SK-N-SH (cell line): ENCODE results near the gene TTC39B. TPM values are rescaled to one million over a fixed set of nuclear protein-coding genes. Genes with fewer than 3 reads are reported as not detected.
A peak's percentile ranks its signal among the peaks of the same experiment; 100 is the strongest.

Experiments
- CTCF ChIA-PET: fragments of 300-600, 350-600 bp; formaldehyde crosslinking; extraction: SDS; loops from one replicate; lab custom pipeline; 2021; lab: Yijun Ruan, JAX
- POLR2A ChIA-PET: fragments of 350-600 bp; sonication (Branson Sonifier 250); formaldehyde crosslinking; extraction: SDS; loops from one replicate; lab custom pipeline; 2020; ENCODE audit warnings: antibody characterized with exemption, inconsistent platforms; lab: Yijun Ruan, JAX
- DNase-seq: peaks from one replicate; pipeline ENCODE4 v3.0.0; 2012
- H2AFZ ChIP-seq: fragments of 200-600 bp; sonication (generic); 2 replicates; pipeline ENCODE4 v1.8.1; 2016; ENCODE audit warnings: antibody characterized with exemption, mild to moderate bottlenecking, low read depth
- H3F3A ChIP-seq: fragments of 200-600 bp; sonication (generic); replicated peaks from 2 replicates; pipeline ENCODE3; 2016; ENCODE audit warnings: antibody characterized with exemption, mild to moderate bottlenecking; ENCODE audit not compliant: insufficient read depth
- H3K27ac ChIP-seq, 2 experiments: fragments of 200-500 bp in 1 of 2; fragments of 200-600 bp in 1 of 2; sonication (Bioruptor generic) in 1 of 2; sonication (generic), shearing (Covaris generic) in 1 of 2; 2 replicates each; pipeline versions ENCODE4 v1.5.1 to v1.6.1; 2014 to 2016; ENCODE audit warnings: low read depth in 2 of 2, inconsistent platforms in 1 of 2, low read length in 1 of 2, mild to moderate bottlenecking in 1 of 2, mixed read lengths in 1 of 2
- H3K27me3 ChIP-seq: fragments of 200-600 bp; sonication (generic), shearing (Covaris generic); 2 replicates; pipeline ENCODE4 v1.6.1; 2016; ENCODE audit warnings: mixed run types; ENCODE audit not compliant: insufficient read depth
- H3K36me3 ChIP-seq, 2 experiments: fragments of 200-500 bp in 1 of 2; fragments of 200-600 bp in 1 of 2; sonication (Bioruptor generic) in 1 of 2; sonication (generic) in 1 of 2; replicated peaks in 1 of 2; 2 replicates each; pipeline versions ENCODE3 to v1.5.1; 2014 to 2016; ENCODE audit warnings: low read length in 1 of 2, mild to moderate bottlenecking in 1 of 2; ENCODE audit not compliant: insufficient read depth in 2 of 2, control insufficient read depth in 1 of 2
- H3K4me1 ChIP-seq, 2 experiments: fragments of 200-500 bp in 1 of 2; fragments of 200-600 bp in 1 of 2; sonication (Bioruptor generic) in 1 of 2; sonication (generic), shearing (Covaris generic) in 1 of 2; 2 replicates each; pipeline versions ENCODE4 v1.5.1 to v1.6.1; 2014 to 2016; ENCODE audit warnings: low read depth in 1 of 2, low read length in 1 of 2, mixed run types in 1 of 2; ENCODE audit not compliant: insufficient read depth in 2 of 2, control insufficient read depth in 1 of 2
- H3K4me2 ChIP-seq: fragments of 200-600 bp; sonication (generic), shearing (Covaris generic); 2 replicates; pipeline ENCODE4 v1.6.1; 2017; ENCODE audit warnings: mixed run types
- H3K4me3 ChIP-seq, 2 experiments: fragments of 200-500 bp in 1 of 2; fragments of 200-600 bp in 1 of 2; sonication (Bioruptor generic) in 1 of 2; sonication (generic), shearing (Covaris generic) in 1 of 2; 2 replicates each; pipeline versions ENCODE4 v1.5.1 to v1.8.1; 2014 to 2016; ENCODE audit warnings: low read depth in 2 of 2, inconsistent platforms in 1 of 2, low read length in 1 of 2, mild to moderate bottlenecking in 1 of 2, mixed read lengths in 1 of 2, moderate library complexity in 1 of 2
- H3K79me2 ChIP-seq: fragments of 200-600 bp; sonication (generic); 2 replicates; pipeline ENCODE4 v1.8.1; 2017; ENCODE audit warnings: mild to moderate bottlenecking; ENCODE audit not compliant: insufficient read depth
- H3K9ac ChIP-seq: fragments of 200-600 bp; sonication (generic); 2 replicates; pipeline ENCODE4 v1.6.1; 2017; ENCODE audit warnings: mixed run types
- H3K9me2 ChIP-seq: fragments of 200-600 bp; sonication (generic); 2 replicates; pipeline ENCODE4 v1.6.1; 2017; ENCODE audit warnings: mixed run types
- H3K9me3 ChIP-seq: fragments of 200-600 bp; sonication (generic); 2 replicates; pipeline ENCODE4 v1.6.1; 2017; ENCODE audit warnings: mixed run types, mild to moderate bottlenecking, moderate library complexity
- H4K20me1 ChIP-seq: fragments of 200-600 bp; sonication (generic); 2 replicates; pipeline ENCODE4 v1.6.1; 2017; ENCODE audit warnings: mild to moderate bottlenecking, mixed run types; ENCODE audit not compliant: insufficient read depth
- CHD2 ChIP-seq: fragments of 150-350 bp; IDR thresholded peaks from 2 replicates; pipeline ENCODE4 v1.6.1; 2018; ENCODE audit warnings: low read length; ENCODE audit not compliant: partially characterized antibody
- CTCF ChIP-seq: fragments of 200-600 bp; sonication (generic); IDR thresholded peaks from 2 replicates; pipeline ENCODE4 v1.6.1; 2017; ENCODE audit warnings: antibody characterized with exemption, mild to moderate bottlenecking, moderate library complexity
- EP300 ChIP-seq, 2 experiments: IDR thresholded peaks; 2 replicates each; pipeline versions ENCODE4 v1.4.0 to v1.6.1; 2012; ENCODE audit warnings: borderline replicate concordance in 1 of 2, low read depth in 1 of 2, low read length in 1 of 2
- FOXJ3 ChIP-seq: sonication (generic); formaldehyde crosslinking; IDR thresholded peaks from 2 replicates; pipeline ENCODE4 v1.5.1; 2020; ENCODE audit warnings: mild to moderate bottlenecking, missing genetic modification reagents
- MEF2A ChIP-seq: IDR thresholded peaks from 2 replicates; pipeline ENCODE4 v1.4.0; 2012; ENCODE audit warnings: low read depth, borderline replicate concordance
- MXI1 ChIP-seq: IDR thresholded peaks from 2 replicates; pipeline ENCODE4 v1.6.1; 2012; ENCODE audit warnings: mild to moderate bottlenecking, low read depth, low read length, improper control_type of control experiment
- POLR2AphosphoS5 ChIP-seq: IDR thresholded peaks from 2 replicates; pipeline ENCODE4 v1.6.1; 2012; ENCODE audit warnings: low read depth, low read length
- RCOR1 ChIP-seq: fragments of 150-350 bp; IDR thresholded peaks from 2 replicates; pipeline ENCODE4 v1.6.1; 2017; ENCODE audit warnings: antibody characterized with exemption, low read length
- RFX5 ChIP-seq: IDR thresholded peaks from 2 replicates; pipeline ENCODE4 v1.6.1; 2012; ENCODE audit warnings: mild to moderate bottlenecking, improper control_type of control experiment, low read length
- RXRA ChIP-seq: IDR thresholded peaks from 2 replicates; pipeline ENCODE4 v1.4.0; 2012; ENCODE audit warnings: low read depth, mild to moderate bottlenecking, borderline replicate concordance
- SIN3A ChIP-seq: IDR thresholded peaks from 2 replicates; pipeline ENCODE4 v1.6.1; 2012; ENCODE audit warnings: low read depth, mild to moderate bottlenecking, low read length, moderate library complexity, borderline replicate concordance
- TAF1 ChIP-seq: IDR thresholded peaks from 2 replicates; pipeline ENCODE4 v1.6.1; 2012; ENCODE audit warnings: low read depth, mild to moderate bottlenecking, low read length, moderate library complexity, borderline replicate concordance
- TCF12 ChIP-seq: IDR thresholded peaks from 2 replicates; pipeline ENCODE4 v1.4.0; 2012
- USF1 ChIP-seq: IDR thresholded peaks from 2 replicates; pipeline ENCODE4 v1.4.0; 2012; ENCODE audit warnings: low read depth, borderline replicate concordance
- WGBS: methylation state at CpG from one replicate; pipeline ENCODE4 v1.1.6; 2017; ENCODE audit warnings: low lambda C conversion rate; 5-methylcytosine and 5-hydroxymethylcytosine counted together
- polyA plus RNA-seq, 3 experiments: library from polyadenylated mRNA; depleted of rRNA; stranded (reverse); fragments of >200 nt; gene quantifications; 2 replicates each; pipeline ENCODE4 v1.2.3, GENCODE V29; 2012
- TF ChIP-seq, protein P1 (sequence below): IDR thresholded peaks from 2 replicates; pipeline ENCODE4; 2012

Gene TTC39B
- polyA plus RNA-seq, 1 of the 3 experiments (the other 2 are of a cell fraction), result 0.54 TPM

GRCh38 chr9:15182101-15182551 lies 124.9 kb downstream of the TTC39B start:
- no peak for TF ChIP-seq MXI1
- TF ChIP-seq CHD2, result peak; percentile 32
- no peak for TF ChIP-seq RFX5
- TF ChIP-seq RXRA, result no peak
- TF ChIP-seq TCF12, result 0 out of 2 replicates have a peak, but pooled peaks have one; percentile 7
- TF ChIP-seq FOXJ3 (CRISPR knock-in tag), result no peak
- H3K27me3 ChIP-seq, result no peaks in the 10 kb centered on the region
- no peaks in the 10 kb centered on the region for H3K79me2 ChIP-seq
- no peak overlapping the region for H3K4me3 ChIP-seq
- no peak overlapping the region for H3K9ac ChIP-seq
- H3F3A ChIP-seq, result no peaks in the 10 kb centered on the region
- H4K20me1 ChIP-seq, result no peaks in the 10 kb centered on the region
- no peak overlapping the region for H2AFZ ChIP-seq
- H3K27ac ChIP-seq, result peak overlapping the region in 1 of 2 experiments; percentile 47; a peak in 2 of 4 replicates
- peaks cover 0 to 4% of the 10 kb centered on the region in 2 experiments for H3K36me3 ChIP-seq
- DNase-seq, result peak; percentile 33
- no peaks in the 10 kb centered on the region for H3K9me2 ChIP-seq
- 56% methylated on average over 2 of the region's 2 CpGs for WGBS
- ChIA-PET POLR2A (no interaction called here), CTCF (no interaction called here)
- H3K9me3 ChIP-seq, result no peaks in the 10 kb centered on the region
- H3K4me2 ChIP-seq, result no peak overlapping the region
- H3K4me1 ChIP-seq, result peaks cover 0 to 15% of the 10 kb centered on the region in 2 experiments; a peak in 2 of 4 replicates

- H3K9me3 ChIP-seq, result no peaks in the 10 kb centered on the region
- peaks cover 0 to 10% of the 10 kb centered on the region in 2 experiments for H3K36me3 ChIP-seq
- no peaks in the 10 kb centered on the region for H3K9me2 ChIP-seq
- no peak for TF ChIP-seq SIN3A
- TF ChIP-seq, protein P1, sequence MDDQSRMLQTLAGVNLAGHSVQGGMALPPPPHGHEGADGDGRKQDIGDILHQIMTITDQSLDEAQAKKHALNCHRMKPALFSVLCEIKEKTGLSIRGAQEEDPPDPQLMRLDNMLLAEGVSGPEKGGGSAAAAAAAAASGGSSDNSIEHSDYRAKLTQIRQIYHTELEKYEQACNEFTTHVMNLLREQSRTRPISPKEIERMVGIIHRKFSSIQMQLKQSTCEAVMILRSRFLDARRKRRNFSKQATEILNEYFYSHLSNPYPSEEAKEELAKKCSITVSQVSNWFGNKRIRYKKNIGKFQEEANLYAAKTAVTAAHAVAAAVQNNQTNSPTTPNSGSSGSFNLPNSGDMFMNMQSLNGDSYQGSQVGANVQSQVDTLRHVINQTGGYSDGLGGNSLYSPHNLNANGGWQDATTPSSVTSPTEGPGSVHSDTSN, result no peak
- TF ChIP-seq CTCF, result no peak
- TF ChIP-seq MEF2A, result no peak
- TF ChIP-seq EP300 (IDR thresholded peaks at IDR 0.05; ENCODE audit: borderline replicate concordance in 1 of 2, low read depth in 1 of 2, low read length in 1 of 2), result no peak
- TF ChIP-seq TAF1, result no peak
- no peak for TF ChIP-seq CHD2
- TF ChIP-seq RCOR1, result no peak
- TF ChIP-seq USF1, result no peak
- no peak for TF ChIP-seq FOXJ3 (CRISPR knock-in tag)
- TF ChIP-seq POLR2AphosphoS5, result no peak
- TF ChIP-seq, all 33 proteins: peak for 0
- Histone ChIP-seq H2AFZ (no peak overlapping the region), H3K27ac (no peak overlapping the region), H3F3A (no peaks in the 10 kb centered on the region), H3K27me3 (no peaks in the 10 kb centered on the region), H3K4me2 (no peak overlapping the region), H3K9ac (no peak overlapping the region), H4K20me1 (no peaks in the 10 kb centered on the region), H3K79me2 (no peaks in the 10 kb centered on the region), H3K4me1 (peaks cover 0 to 15% of the 10 kb centered on the region in 2 experiments; a peak in 2 of 4 replicates), H3K4me3 (no peak overlapping the region)
- WGBS, result 92% methylated on average over 1 of the region's 1 CpG
- CTCF ChIA-PET, result no interaction called here
- no peak for DNase-seq
- POLR2A ChIA-PET, result no interaction called here
These were observed 126.9 kb downstream of the TTC39B start for GRCh38 chr9:15180124-15180523.
